DMS114 treated with DMSO at 0.1 percent for 48 hours (cell line): ENCODE results near the gene ZNF382.

ENCODE experiments used
- DNase-seq: peaks from one replicate; lab custom pipeline; 2025; ENCODE audit not compliant: unreplicated experiment; lab: John Stamatoyannopoulos, UW

The ZNF382 gene

GRCh38 chr19:36674201-36674600, 69.1 kb downstream of the ZNF382 start:
- no peak for DNase-seq

GRCh38 chr19:36679455-36679854, 74.3 kb downstream of the ZNF382 start:
- no peak for DNase-seq
